GM18526 (cell line): ENCODE measurements around the gene RBPJ.

Experiments used
- POLR2A ChIP-seq: IDR thresholded peaks from 3 replicates; pipeline ENCODE4 v1.6.1; 2011; ENCODE audit not compliant: insufficient read length; ENCODE audit errors: extremely low read depth

The RBPJ gene

GRCh38 chr4:26349496-26349895 lies 28.7 kb downstream of the RBPJ start:
- no peak for TF ChIP-seq POLR2A

GRCh38 chr4:26351685-26352084 lies 30.9 kb downstream of the RBPJ start:
- no peak for TF ChIP-seq POLR2A

GRCh38 chr4:26354491-26354890 lies 33.7 kb downstream of the RBPJ start:
- no peak for TF ChIP-seq POLR2A

GRCh38 chr4:26355392-26356052 lies 34.7 kb downstream of the RBPJ start:
- TF ChIP-seq POLR2A = no peak

- TF ChIP-seq POLR2A = no peak
Measured at GRCh38 chr4:26356081-26356501, 35.3 kb downstream of the RBPJ start.

- TF ChIP-seq POLR2A = no peak
Measured at GRCh38 chr4:26360273-26360672, 39.5 kb downstream of the RBPJ start.

- TF ChIP-seq POLR2A = no peak
Measured at GRCh38 chr4:26360864-26361263, 40.0 kb downstream of the RBPJ start.

- no peak for TF ChIP-seq POLR2A
Measured at GRCh38 chr4:26361297-26361696, 40.5 kb downstream of the RBPJ start.

- TF ChIP-seq POLR2A = no peak
Measured at GRCh38 chr4:26362745-26363439, 42.1 kb downstream of the RBPJ start.

- TF ChIP-seq POLR2A = no peak
Measured at GRCh38 chr4:26365537-26366150, 44.8 kb downstream of the RBPJ start.

- TF ChIP-seq POLR2A = no peak
Measured at GRCh38 chr4:26367811-26368210, 47.0 kb downstream of the RBPJ start.

GRCh38 chr4:26368685-26369084 lies 47.9 kb downstream of the RBPJ start:
- TF ChIP-seq POLR2A = no peak

GRCh38 chr4:26369132-26369531 lies 48.3 kb downstream of the RBPJ start:
- no peak for TF ChIP-seq POLR2A

- TF ChIP-seq POLR2A = no peak
Measured at GRCh38 chr4:26369581-26369980, 48.8 kb downstream of the RBPJ start.

- TF ChIP-seq POLR2A = no peak
Measured at GRCh38 chr4:26372076-26372475, 51.3 kb downstream of the RBPJ start.

GRCh38 chr4:26372525-26373172 lies 51.8 kb downstream of the RBPJ start:
- TF ChIP-seq POLR2A = no peak
